Liver (tissue), 9 donors: Measurements from ENCODE around the gene FBXL4. TPM values are rescaled to one million over a fixed set of nuclear protein-coding genes. Genes with fewer than 3 reads are reported as not detected.

Experiments used
- DNase-seq: peaks from one replicate; pipeline ENCODE4 v3.0.0-alpha.2; 2017; ENCODE audit warnings: low spot score
- H3K27ac ChIP-seq, 2 donors: one replicate each; pipeline ENCODE4 v1.7.0; 2013; ENCODE audit warnings: inconsistent platforms in 2 of 2, low read length in 2 of 2, control low read depth in 1 of 2, low read depth in 1 of 2, mild to moderate bottlenecking in 1 of 2
- H3K27me3 ChIP-seq, 4 donors: one replicate each; pipeline versions ENCODE4 v1.6.1 to v1.7.0; 2013; ENCODE audit warnings: low read length in 3 of 4, inconsistent platforms in 1 of 4, mild to moderate bottlenecking in 1 of 4, moderate library complexity in 1 of 4; ENCODE audit not compliant: control insufficient read depth in 4 of 4, insufficient read depth in 4 of 4
- H3K36me3 ChIP-seq, 4 donors: one replicate each; pipeline versions ENCODE4 v1.6.1 to v1.7.0; 2013; ENCODE audit warnings: low read length in 3 of 4, mild to moderate bottlenecking in 3 of 4, low read depth in 1 of 4, moderate library complexity in 1 of 4; ENCODE audit not compliant: control insufficient read depth in 4 of 4, insufficient read depth in 3 of 4
- H3K4me1 ChIP-seq, 4 donors: one replicate each; pipeline versions ENCODE4 v1.6.1 to v1.7.0; 2013; ENCODE audit warnings: low read length in 3 of 4, mild to moderate bottlenecking in 3 of 4, moderate library complexity in 1 of 4; ENCODE audit not compliant: control insufficient read depth in 4 of 4, insufficient read depth in 4 of 4
- H3K4me3 ChIP-seq, 3 donors: one replicate each; pipeline versions ENCODE4 v1.6.1 to v1.7.0; 2013; ENCODE audit warnings: low read length in 3 of 3, control low read depth in 1 of 3, low read depth in 1 of 3, mild to moderate bottlenecking in 1 of 3
- H3K9ac ChIP-seq, 2 donors: one replicate each; pipeline ENCODE4 v1.7.0; 2013; ENCODE audit warnings: low read length in 2 of 2, mild to moderate bottlenecking in 2 of 2, moderate library complexity in 2 of 2, control low read depth in 1 of 2, low read depth in 1 of 2
- H3K9me3 ChIP-seq, 4 donors: one replicate each; pipeline versions ENCODE4 v1.6.1 to v1.7.0; 2013; ENCODE audit warnings: low read length in 3 of 4; ENCODE audit not compliant: control insufficient read depth in 4 of 4
- CTCF ChIP-seq: fragments of 150-350 bp; IDR thresholded peaks from 2 replicates; pipeline ENCODE4 v1.5.1; 2017; ENCODE audit warnings: improper control_type of control experiment, low read depth, low read length; ENCODE audit not compliant: missing input control
- EGR1 ChIP-seq, 2 donors: IDR thresholded peaks; 2 replicates each; pipeline ENCODE4 v1.6.1; 2016 to 2018; ENCODE audit warnings: antibody characterized with exemption in 2 of 2, low read depth in 2 of 2
- FOXA1 ChIP-seq: IDR thresholded peaks from 2 replicates; pipeline ENCODE4 v1.6.1; 2016; ENCODE audit warnings: antibody characterized with exemption
- HNF4A ChIP-seq, 2 donors: conservative IDR thresholded peaks; 2 replicates each; pipeline ENCODE4 v1.6.1; 2016; ENCODE audit warnings: antibody characterized with exemption in 2 of 2, mild to moderate bottlenecking in 2 of 2
- HNF4G ChIP-seq: IDR thresholded peaks from 2 replicates; pipeline ENCODE4 v1.6.1; 2016; ENCODE audit warnings: antibody characterized with exemption
- NR2F2 ChIP-seq: IDR thresholded peaks from 2 replicates; pipeline ENCODE4 v1.6.1; 2016; ENCODE audit warnings: antibody characterized with exemption
- RAD21 ChIP-seq, 2 donors: IDR thresholded peaks; 2 replicates each; pipeline ENCODE4 v1.6.1; 2016; ENCODE audit warnings: antibody characterized with exemption in 2 of 2, mild to moderate bottlenecking in 2 of 2
- REST ChIP-seq: IDR thresholded peaks from 2 replicates; pipeline ENCODE4 v1.6.1; 2016; ENCODE audit warnings: antibody characterized with exemption, mild to moderate bottlenecking
- RXRA ChIP-seq, 2 donors: IDR thresholded peaks; 2 replicates each; pipeline ENCODE4 v1.6.1; 2017 to 2018; ENCODE audit warnings: antibody characterized with exemption in 2 of 2, mild to moderate bottlenecking in 1 of 2
- SP1 ChIP-seq: IDR thresholded peaks from 2 replicates; pipeline ENCODE4 v1.6.1; 2018; ENCODE audit warnings: antibody characterized with exemption, mild to moderate bottlenecking
- TAF1 ChIP-seq: conservative IDR thresholded peaks from 2 replicates; pipeline ENCODE4 v1.6.1; 2016; ENCODE audit warnings: antibody characterized with exemption, mild to moderate bottlenecking
- YY1 ChIP-seq: IDR thresholded peaks from 2 replicates; pipeline ENCODE4 v1.6.1; 2016; ENCODE audit warnings: antibody characterized with exemption, mild to moderate bottlenecking
- WGBS: extraction: QIAGEN DNeasy Blood & Tissue Kit; methylation state at CpG from one replicate; pipeline ENCODE4 v1.1.7; 2013; 5-methylcytosine and 5-hydroxymethylcytosine counted together
- polyA plus RNA-seq, 2 donors: library from polyadenylated mRNA; stranded (reverse) in 1 of 2; unstranded in 1 of 2; fragments of 200-250 nt in 1 of 2; fragments of >200 nt in 1 of 2; fragmentation: Nextera tagmentation in 1 of 2; extraction: Ambion mirVana in 1 of 2; gene quantifications; one replicate each; pipeline versions ENCODE4 v1.2.1 to v1.2.3, GENCODE V29; 2013 to 2015
- total RNA-seq, 2 donors: library from RNA; depleted of rRNA; stranded (reverse); fragments of >200 nt; gene quantifications; one replicate each; pipeline ENCODE4 v1.2.3, GENCODE V29; 2014
- TF ChIP-seq, protein P1 (sequence below): IDR thresholded peaks from 2 replicates; pipeline ENCODE4 v1.6.1; 2016; ENCODE audit warnings: antibody characterized with exemption
- donor health status: healthy.
- donor health status: healthy.
- donor health status: healthy.
- donor health status: healthy.
- donor health status: healthy.

The FBXL4 gene
- total and polyA plus RNA-seq, 4 donors: 4.1 to 18.8 (median 14.0) TPM

DNA sequence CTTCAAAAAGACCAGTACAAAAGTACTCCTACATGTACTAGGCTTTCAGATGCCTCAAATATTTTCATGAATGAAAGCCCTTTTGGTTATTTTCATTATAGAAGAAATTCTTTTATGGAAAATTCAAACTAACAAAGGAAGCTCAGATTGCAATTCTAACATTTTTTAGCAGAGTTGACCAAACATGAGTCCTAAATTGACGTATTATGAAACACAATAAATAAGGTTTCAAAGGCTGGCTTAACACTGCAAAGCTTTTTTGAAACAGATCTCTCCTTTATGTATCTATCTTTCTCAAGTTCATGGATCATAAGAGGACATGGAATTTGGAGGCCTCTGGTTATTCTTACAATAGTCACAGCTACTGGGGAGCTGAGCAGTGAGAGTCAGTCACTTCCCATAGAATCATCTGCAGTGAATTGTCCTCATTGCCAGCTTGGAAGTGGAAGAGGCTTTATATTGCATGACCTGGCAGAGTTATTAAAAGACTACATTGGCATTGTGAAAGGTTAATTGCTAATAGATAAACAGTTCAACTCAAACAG, 38.4 kb upstream of the FBXL4 start (continued):
- TF ChIP-seq REST (no peak), HNF4G (no peak), SP1 (no peak), TAF1 (no peak)

DNA sequence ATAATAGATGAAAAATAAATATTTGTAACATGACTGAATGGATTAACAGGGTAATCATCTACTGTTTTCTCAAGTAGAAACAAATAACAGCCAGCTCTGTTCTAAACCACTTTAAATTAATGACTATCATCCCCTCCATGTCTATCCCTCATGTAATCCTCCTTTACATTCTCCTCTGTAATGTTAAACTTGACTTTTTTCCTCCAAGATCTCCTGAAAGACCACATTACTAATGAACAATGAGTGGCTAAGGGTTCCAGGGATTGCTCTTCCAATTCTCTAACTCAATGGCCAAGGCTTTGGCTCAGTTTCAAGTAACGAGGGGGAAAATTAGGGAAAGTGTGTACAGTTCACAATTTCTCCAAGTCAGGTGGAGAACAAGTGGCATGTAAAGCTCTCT, 37.6 kb upstream of the FBXL4 start:
- 80% methylated on average over 1 of the region's 1 CpG for WGBS
- TF ChIP-seq HNF4A (conservative IDR thresholded peaks at IDR 0.05) (no peak), CTCF (no peak), RAD21 (IDR thresholded peaks at IDR 0.05) (no peak), YY1 (no peak), SP1 (no peak)
- no peak for DNase-seq
- Histone ChIP-seq H3K4me3 (no peak overlapping the region), H3K36me3 (no peaks in the 10 kb centered on the region), H3K9ac (no peak overlapping the region), H3K27ac (no peak overlapping the region), H3K9me3 (no peaks in the 10 kb centered on the region), H3K27me3 (no peaks in the 10 kb centered on the region), H3K4me1 (peaks cover 0 to 2% (median 0%) of the 10 kb centered on the region in 4 donors)

DNA sequence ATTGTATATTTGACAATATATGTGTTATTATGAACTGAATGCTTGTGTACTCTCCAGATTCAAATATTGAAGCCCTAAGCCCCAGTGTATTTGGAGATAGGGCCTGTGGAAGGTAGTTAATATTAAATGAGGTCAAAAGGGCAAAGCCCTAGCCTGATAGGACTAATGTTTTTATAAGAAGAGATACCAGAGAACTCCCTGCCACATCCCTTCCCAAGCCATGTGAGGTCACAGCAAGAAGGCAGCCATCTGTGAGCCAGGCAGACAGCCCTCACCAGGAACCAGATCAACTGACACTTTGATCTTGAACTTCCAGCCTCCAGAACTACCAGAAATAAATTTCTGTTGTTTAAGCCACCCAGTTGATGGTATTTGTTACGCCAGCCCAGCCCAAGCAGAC, 36.4 kb upstream of the FBXL4 start:
- H3K27me3 ChIP-seq: no peaks in the 10 kb centered on the region
- TF ChIP-seq RXRA (IDR thresholded peaks at IDR 0.05) (peak; percentile 16 to 78), FOXA1 (no peak), YY1 (no peak)
- WGBS: 97% methylated on average over 1 of the region's 1 CpG

DNA sequence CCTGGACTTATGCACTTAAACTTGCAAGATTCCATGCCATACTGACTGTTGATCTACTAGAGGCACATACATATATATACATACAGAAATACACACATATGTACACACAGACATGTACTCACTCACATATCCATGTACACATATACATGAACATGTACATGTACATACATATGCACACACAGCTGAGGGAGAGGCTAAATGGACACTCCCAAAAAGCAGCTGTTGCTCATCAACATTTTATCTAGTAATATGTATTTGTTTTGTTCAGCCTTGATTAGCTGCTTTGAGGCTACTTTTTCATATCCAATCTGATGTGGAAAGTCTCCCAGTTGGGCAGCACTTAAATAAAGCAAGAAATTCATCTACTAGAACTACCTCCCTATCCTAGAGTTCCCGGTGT, 33.7 kb upstream of the FBXL4 start:
- no peaks in the 10 kb centered on the region for H3K27me3 ChIP-seq
- TF ChIP-seq SP1 (no peak), NR2F2 (no peak), FOXA1 (no peak), HNF4A (conservative IDR thresholded peaks at IDR 0.05) (no peak), EGR1 (IDR thresholded peaks at IDR 0.05; ENCODE audit: low read depth in 2 of 2) (no peak)
- TF ChIP-seq, protein P1, sequence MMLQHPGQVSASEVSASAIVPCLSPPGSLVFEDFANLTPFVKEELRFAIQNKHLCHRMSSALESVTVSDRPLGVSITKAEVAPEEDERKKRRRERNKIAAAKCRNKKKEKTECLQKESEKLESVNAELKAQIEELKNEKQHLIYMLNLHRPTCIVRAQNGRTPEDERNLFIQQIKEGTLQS: no peak

More for the DNA sequence above, 36.4 kb upstream of the FBXL4 start:
- H3K27ac ChIP-seq: no peak overlapping the region
- H3K4me1 ChIP-seq: peaks cover 0 to 2% (median 0%) of the 10 kb centered on the region in 4 donors
- H3K36me3 ChIP-seq: no peaks in the 10 kb centered on the region
- H3K4me3 ChIP-seq: no peak overlapping the region
- no peak for DNase-seq
- H3K9ac ChIP-seq: no peak overlapping the region
- H3K9me3 ChIP-seq: no peaks in the 10 kb centered on the region

More for the DNA sequence above, 33.7 kb upstream of the FBXL4 start:
- H3K4me1 ChIP-seq: peaks cover 0 to 4% (median 2%) of the 10 kb centered on the region in 4 donors
- 96% methylated on average over 1 of the region's 1 CpG for WGBS
- H3K36me3 ChIP-seq: no peaks in the 10 kb centered on the region
- H3K4me3 ChIP-seq: no peak overlapping the region
- no peak overlapping the region for H3K9ac ChIP-seq
- H3K27ac ChIP-seq: no peak overlapping the region
- H3K9me3 ChIP-seq: no peaks in the 10 kb centered on the region
- DNase-seq: no peak
